ENCODE data around the gene TMEM170A.

The TMEM170A gene

GRCh38 chr16:75478480-75479345 lies 14.2 kb upstream of the TMEM170A start:
- TF ChIP-seq CTCF (IDR thresholded peaks at IDR 0.05) = no peak
- DNase-seq (ENCODE audit: low spot score) = no peak

GRCh38 chr16:75477680-75478473 lies 13.4 kb upstream of the TMEM170A start:
- H3K4me3 ChIP-seq = no peak overlapping the region
- no peak for TF ChIP-seq CTCF (IDR thresholded peaks at IDR 0.05)
- no peak for DNase-seq (ENCODE audit: low spot score)
- no peak overlapping the region for H3K27ac ChIP-seq

More at GRCh38 chr16:75478480-75479345, 14.2 kb upstream of the TMEM170A start:
- Histone ChIP-seq H3K27ac (no peak overlapping the region), H3K4me3 (no peak overlapping the region)

- TF ChIP-seq CTCF (IDR thresholded peaks at IDR 0.05) = no peak
- Histone ChIP-seq H3K4me3 (no peak overlapping the region), H3K27ac (no peak overlapping the region)
- no peak for DNase-seq (ENCODE audit: low spot score)
Observed at GRCh38 chr16:75476817-75477216, 12.3 kb upstream of the TMEM170A start.

GRCh38 chr16:75475420-75475847 lies 10.9 kb upstream of the TMEM170A start:
- no peak for TF ChIP-seq CTCF (IDR thresholded peaks at IDR 0.05)
- no peak overlapping the region for H3K4me3 ChIP-seq
- no peak overlapping the region for H3K27ac ChIP-seq
- DNase-seq (ENCODE audit: low spot score) = no peak

GRCh38 chr16:75472908-75473877 lies 8.7 kb upstream of the TMEM170A start:
- H3K4me3 ChIP-seq = no peak overlapping the region
- H3K27ac ChIP-seq = no peak overlapping the region
- DNase-seq (ENCODE audit: low spot score) = no peak
- TF ChIP-seq CTCF (IDR thresholded peaks at IDR 0.05) = no peak

Measured in coronary artery (tissue), 2 donors.